Karpas-422 (cell line): ENCODE measurements around the gene TUBB3. TPM values are rescaled to one million over a fixed set of nuclear protein-coding genes. Genes with fewer than 3 reads are reported as not detected.

Experiments used
- DNase-seq: peaks from one replicate; pipeline ENCODE4 v3.0.0-alpha.2; 2015
- H2AFZ ChIP-seq: fragments of 200-600 bp; sonication (generic); 2 replicates; pipeline ENCODE4 v1.6.1; 2014; ENCODE audit warnings: antibody characterized with exemption, low read length, mixed read lengths
- H3K27ac ChIP-seq: fragments of 200-600 bp; sonication (generic); 2 replicates; pipeline ENCODE4 v1.5.1; 2014; ENCODE audit warnings: mild to moderate bottlenecking, low read length, moderate library complexity
- H3K27me3 ChIP-seq: fragments of 200-600 bp; sonication (generic); 2 replicates; pipeline ENCODE4 v1.6.1; 2014; ENCODE audit warnings: low read length, mixed read lengths
- H3K36me3 ChIP-seq: fragments of 200-600 bp; sonication (generic); 2 replicates; pipeline ENCODE4 v1.6.1; 2014; ENCODE audit warnings: low read length, mixed read lengths; ENCODE audit not compliant: insufficient read depth
- H3K4me1 ChIP-seq: fragments of 200-600 bp; sonication (generic); 2 replicates; pipeline ENCODE4 v1.6.1; 2014; ENCODE audit warnings: mild to moderate bottlenecking, low read length, mixed read lengths
- H3K4me2 ChIP-seq: fragments of 200-600 bp; sonication (generic); 2 replicates; pipeline ENCODE4 v1.6.1; 2014; ENCODE audit warnings: low read length, low read depth, mild to moderate bottlenecking; ENCODE audit not compliant: poor library complexity, severe bottlenecking
- H3K4me3 ChIP-seq: fragments of 200-600 bp; sonication (generic); 2 replicates; pipeline ENCODE4 v1.5.1; 2014; ENCODE audit warnings: mild to moderate bottlenecking, antibody characterized with exemption, low read length, mixed read lengths
- H3K79me2 ChIP-seq: fragments of 200-600 bp; sonication (generic); 2 replicates; pipeline ENCODE4 v1.6.1; 2014; ENCODE audit warnings: mild to moderate bottlenecking, low read length, mixed read lengths
- H3K9ac ChIP-seq: fragments of 200-600 bp; sonication (generic); 2 replicates; pipeline ENCODE4 v1.6.0; 2014; ENCODE audit warnings: low read length
- H3K9me2 ChIP-seq: fragments of 200-600 bp; sonication (generic), shearing (Covaris generic); replicated peaks from 2 replicates; pipeline ENCODE4 v1.6.0; 2014; ENCODE audit warnings: mild to moderate bottlenecking, low read length, moderate library complexity; ENCODE audit not compliant: insufficient read depth
- H3K9me3 ChIP-seq: fragments of 300-700, 200-600 bp; sonication (generic); 2 replicates; pipeline ENCODE4 v1.6.1; 2014; ENCODE audit warnings: low read length, mixed read lengths
- H4K20me1 ChIP-seq: fragments of 200-600 bp; sonication (generic); 2 replicates; pipeline ENCODE4 v1.6.1; 2014; ENCODE audit warnings: mild to moderate bottlenecking, antibody characterized with exemption, low read length, low read depth; ENCODE audit not compliant: insufficient read depth
- total RNA-seq: library from RNA; depleted of rRNA; stranded (reverse); fragments of >200 nt; shearing (Covaris generic); gene quantifications from 2 replicates; pipeline ENCODE4 v1.2.3, GENCODE V29; 2014; ENCODE audit warnings: low replicate concordance

Gene TUBB3
- total RNA-seq, 1 experiment from 2014 or later = 210 TPM

DNA sequence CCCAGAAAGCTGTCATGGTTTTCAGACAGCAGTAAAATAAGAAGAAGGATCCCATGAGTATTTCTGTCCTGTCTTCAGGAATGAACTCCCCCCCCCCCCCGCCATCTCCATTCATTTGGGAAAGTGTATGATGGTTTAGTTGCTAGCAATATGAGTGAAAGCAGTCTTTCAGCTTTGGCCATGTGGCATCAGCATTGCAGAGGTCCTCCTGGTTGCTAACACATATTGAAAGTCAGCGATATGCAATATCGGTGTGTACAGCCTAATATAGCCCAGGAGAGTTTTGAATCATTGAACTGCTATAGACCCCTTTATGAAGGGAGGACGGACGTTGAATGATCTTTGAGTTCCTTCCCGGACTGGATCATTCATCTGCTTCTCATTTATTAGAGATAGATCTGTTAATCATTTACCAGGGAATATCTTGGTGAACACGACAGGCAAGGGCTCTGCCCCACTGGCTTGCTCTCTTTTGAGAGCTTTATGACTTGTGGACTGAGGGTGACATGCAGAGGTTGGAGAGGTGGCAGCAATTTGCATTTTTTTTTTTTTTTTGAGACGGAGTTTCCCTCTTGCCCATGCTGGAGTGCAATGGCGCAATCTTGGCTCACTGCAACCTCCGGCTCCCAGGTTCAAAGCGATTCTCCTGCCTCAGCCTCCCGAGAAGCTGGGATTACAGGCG is 50.7 kb downstream of the TUBB3 start:
- H3K79me2 ChIP-seq = peaks cover 62% of the 10 kb centered on the region
- H3K9me2 ChIP-seq = no peaks in the 10 kb centered on the region
- H3K9ac ChIP-seq = peak overlapping the region; percentile 100
- no peaks in the 10 kb centered on the region for H3K9me3 ChIP-seq
- peaks cover 15% of the 10 kb centered on the region; the same call in 1 of the 2 replicates for H3K36me3 ChIP-seq
- H3K27ac ChIP-seq = peak overlapping the region; percentile 85
- DNase-seq = peak; percentile 71
- H3K27me3 ChIP-seq = no peaks in the 10 kb centered on the region
- H3K4me2 ChIP-seq = peak overlapping the region; percentile 93
- H3K4me3 ChIP-seq = peak overlapping the region; percentile 100
- H3K4me1 ChIP-seq = peaks cover 49% of the 10 kb centered on the region
- H4K20me1 ChIP-seq = peaks cover 10% of the 10 kb centered on the region
- no peak overlapping the region for H2AFZ ChIP-seq

DNA sequence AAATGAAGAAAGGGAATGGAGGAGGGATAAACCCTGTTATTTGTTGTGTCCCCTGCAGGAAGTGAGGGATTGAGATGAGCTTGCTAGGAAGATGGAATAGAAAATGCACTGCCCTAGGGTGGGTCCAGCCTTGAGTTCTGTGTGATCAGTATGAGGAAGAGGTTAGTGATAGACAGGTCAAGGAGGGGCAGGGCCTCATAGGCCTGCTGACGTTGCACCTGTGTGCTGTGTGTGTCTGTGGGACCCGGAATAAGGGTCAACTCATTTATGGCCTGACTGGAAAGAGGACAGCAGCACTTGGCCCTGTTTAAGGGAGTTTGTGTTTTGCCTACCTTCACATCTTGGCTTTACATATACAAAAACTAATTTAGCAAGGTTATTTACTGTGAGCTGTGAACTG is 51.7 kb downstream of the TUBB3 start:
- Histone ChIP-seq H3K4me3 (no peak overlapping the region; the same call in 1 of the 2 replicates), H4K20me1 (peaks cover 10% of the 10 kb centered on the region), H2AFZ (no peak overlapping the region), H3K4me2 (peak overlapping the region; percentile 93), H3K9me3 (no peaks in the 10 kb centered on the region), H3K79me2 (peaks cover 64% of the 10 kb centered on the region), H3K4me1 (peaks cover 42% of the 10 kb centered on the region), H3K27me3 (no peaks in the 10 kb centered on the region), H3K9ac (peak overlapping the region; percentile 21), H3K27ac (peak overlapping the region; percentile 22; the same call in 1 of the 2 replicates), H3K9me2 (no peaks in the 10 kb centered on the region), H3K36me3 (peaks cover 15% of the 10 kb centered on the region; the same call in 1 of the 2 replicates)
- DNase-seq = no peak

DNA sequence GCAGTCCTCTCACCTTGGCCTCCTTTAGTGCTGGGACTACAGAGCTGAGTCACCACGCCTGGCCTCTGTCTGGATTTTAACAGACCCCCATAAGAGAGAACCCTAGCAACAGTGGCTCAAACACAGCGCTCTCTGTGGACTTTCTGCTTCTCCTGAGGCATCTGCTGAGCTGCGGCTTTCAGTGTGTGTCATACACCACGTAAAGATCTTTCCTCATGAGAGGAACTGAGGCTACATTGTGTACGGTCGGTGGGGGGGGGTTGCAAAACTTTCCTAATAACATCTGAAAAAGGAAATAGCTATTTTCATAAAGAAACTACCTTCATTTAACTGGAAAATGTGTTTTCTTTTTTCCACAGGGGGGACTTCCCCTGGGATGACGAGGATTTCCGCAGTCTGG is 58.3 kb downstream of the TUBB3 start:
- Histone ChIP-seq H3K9ac (no peak overlapping the region), H3K27ac (no peak overlapping the region), H3K36me3 (peaks cover 32% of the 10 kb centered on the region), H3K4me1 (no peaks in the 10 kb centered on the region), H3K4me2 (no peak overlapping the region), H3K79me2 (peaks cover 21% of the 10 kb centered on the region), H3K4me3 (no peak overlapping the region), H4K20me1 (no peaks in the 10 kb centered on the region), H3K9me2 (no peaks in the 10 kb centered on the region), H3K27me3 (no peaks in the 10 kb centered on the region), H2AFZ (no peak overlapping the region), H3K9me3 (no peaks in the 10 kb centered on the region)
- DNase-seq = no peak

DNA sequence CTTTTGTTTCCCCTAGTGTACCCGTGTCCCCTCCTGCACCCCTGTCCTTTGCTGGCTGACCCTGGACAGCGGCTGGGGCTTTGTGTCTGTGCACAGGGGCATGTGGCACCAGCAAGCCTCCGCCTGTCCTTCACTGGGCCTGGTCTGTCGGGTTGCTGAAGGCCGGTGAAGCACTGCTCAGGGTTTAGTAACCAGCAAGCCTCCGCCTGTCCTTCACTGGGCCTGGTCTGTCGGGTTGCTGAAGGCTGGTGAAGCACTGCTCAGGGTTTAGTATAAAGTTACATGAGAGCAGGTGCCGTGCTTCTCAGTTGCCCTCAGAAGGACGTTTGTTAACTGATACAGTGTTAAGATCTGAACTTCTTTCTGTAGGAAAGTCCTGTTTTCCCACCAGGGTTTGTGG is 59.2 kb downstream of the TUBB3 start:
- Histone ChIP-seq H3K9ac (no peak overlapping the region), H4K20me1 (no peaks in the 10 kb centered on the region), H3K27ac (no peak overlapping the region), H3K4me1 (no peaks in the 10 kb centered on the region), H3K4me3 (no peak overlapping the region), H3K9me3 (no peaks in the 10 kb centered on the region), H3K79me2 (peaks cover 12% of the 10 kb centered on the region), H3K9me2 (no peaks in the 10 kb centered on the region), H3K27me3 (no peaks in the 10 kb centered on the region), H2AFZ (no peak overlapping the region), H3K4me2 (no peak overlapping the region), H3K36me3 (peaks cover 37% of the 10 kb centered on the region)
- DNase-seq = no peak

DNA sequence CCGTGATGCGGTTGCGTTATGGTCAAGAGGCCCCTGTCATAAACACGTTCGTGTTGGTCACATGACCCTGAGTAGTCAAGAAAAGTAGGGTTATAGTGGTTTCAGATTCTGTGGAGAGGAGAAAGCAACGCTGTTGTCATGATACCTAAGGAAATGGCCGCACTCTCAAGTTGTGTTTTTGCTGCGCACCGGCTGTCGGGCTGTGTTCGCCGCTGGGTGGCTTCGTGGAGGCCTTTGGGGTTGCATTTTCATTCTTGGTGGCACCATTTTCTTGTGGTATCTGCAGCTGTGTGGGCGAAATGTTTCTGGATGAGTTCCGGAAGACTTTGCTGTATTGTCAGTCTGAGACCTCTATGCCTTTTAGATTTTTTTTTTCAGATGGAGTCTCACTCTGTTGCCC is 60.4 kb downstream of the TUBB3 start:
- H3K36me3 ChIP-seq = peaks cover 33% of the 10 kb centered on the region
- no peaks in the 10 kb centered on the region for H3K9me3 ChIP-seq

DNA sequence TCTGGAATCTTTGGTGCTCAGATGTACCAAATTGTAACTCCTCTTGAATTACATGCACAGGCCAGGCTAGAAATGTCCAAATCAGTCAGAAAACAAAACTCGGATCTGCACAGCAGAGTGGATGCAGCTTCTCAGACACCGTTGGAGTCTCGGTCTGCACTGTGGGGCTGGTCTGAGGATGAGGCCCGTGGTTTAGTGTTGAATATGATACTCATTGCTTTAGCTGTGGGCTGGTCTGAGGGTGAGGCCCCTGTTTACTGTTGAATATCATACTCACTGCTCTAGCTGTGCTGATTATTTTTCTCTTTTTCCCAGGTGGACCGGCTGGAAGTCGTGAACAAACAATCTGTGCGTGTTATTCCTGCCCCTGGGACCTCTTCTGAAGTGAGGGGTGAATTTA is 61.1 kb downstream of the TUBB3 start:
- H3K36me3 ChIP-seq = peaks cover 37% of the 10 kb centered on the region
- H3K9ac ChIP-seq = no peak overlapping the region
- H2AFZ ChIP-seq = no peak overlapping the region
- no peaks in the 10 kb centered on the region for H4K20me1 ChIP-seq
- no peaks in the 10 kb centered on the region for H3K9me2 ChIP-seq
- no peak overlapping the region for H3K4me3 ChIP-seq
- H3K4me1 ChIP-seq = no peaks in the 10 kb centered on the region
- no peak overlapping the region for H3K4me2 ChIP-seq
- H3K9me3 ChIP-seq = no peaks in the 10 kb centered on the region
- H3K27ac ChIP-seq = no peak overlapping the region
- H3K79me2 ChIP-seq = no peaks in the 10 kb centered on the region; the same call in 1 of the 2 replicates
- no peak for DNase-seq
- no peaks in the 10 kb centered on the region for H3K27me3 ChIP-seq

More for the DNA sequence above, 60.4 kb downstream of the TUBB3 start:
- H2AFZ ChIP-seq = no peak overlapping the region
- no peak overlapping the region for H3K4me2 ChIP-seq
- no peaks in the 10 kb centered on the region for H4K20me1 ChIP-seq
- H3K9ac ChIP-seq = no peak overlapping the region
- no peak overlapping the region for H3K27ac ChIP-seq
- no peaks in the 10 kb centered on the region for H3K9me2 ChIP-seq
- H3K27me3 ChIP-seq = no peaks in the 10 kb centered on the region
- no peaks in the 10 kb centered on the region for H3K4me1 ChIP-seq
- H3K4me3 ChIP-seq = no peak overlapping the region
- no peak for DNase-seq
- H3K79me2 ChIP-seq = peaks cover 3% of the 10 kb centered on the region

DNA sequence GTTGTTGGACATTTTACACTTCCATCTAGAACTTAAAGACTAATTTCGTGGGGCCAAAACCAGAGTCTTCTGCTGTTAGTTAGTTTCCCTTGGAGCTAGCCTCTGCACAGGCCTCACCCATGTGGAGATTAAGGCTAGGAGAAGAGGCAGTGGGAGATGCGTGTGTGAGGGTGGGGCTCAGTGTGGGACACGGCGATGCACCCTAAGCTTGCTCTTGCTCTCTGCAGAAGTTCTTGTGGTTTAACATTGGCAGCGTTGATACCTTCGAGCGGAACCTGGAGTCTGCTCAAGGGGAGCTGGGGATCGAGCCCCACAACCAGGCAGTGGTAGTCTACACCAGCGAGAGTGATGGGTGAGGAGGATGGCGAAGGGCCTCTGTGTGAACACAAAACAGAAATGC is 62.1 kb downstream of the TUBB3 start:
- Histone ChIP-seq H3K27ac (no peak overlapping the region), H3K4me2 (no peak overlapping the region), H3K4me1 (no peaks in the 10 kb centered on the region), H3K9me2 (no peaks in the 10 kb centered on the region), H2AFZ (no peak overlapping the region), H3K9ac (no peak overlapping the region), H3K79me2 (no peaks in the 10 kb centered on the region), H3K9me3 (no peaks in the 10 kb centered on the region), H3K27me3 (no peaks in the 10 kb centered on the region), H4K20me1 (no peaks in the 10 kb centered on the region), H3K4me3 (no peak overlapping the region), H3K36me3 (peaks cover 37% of the 10 kb centered on the region)
- DNase-seq = no peak
